ENCODE results near the gene CTSW. TPM values are rescaled to one million over a fixed set of nuclear protein-coding genes. Genes with fewer than 3 reads are reported as not detected.

CTSW gene
- total RNA-seq, 6 donors from 2014 or later, result 2.1 to 20.7 (median 11.4) TPM

DNA sequence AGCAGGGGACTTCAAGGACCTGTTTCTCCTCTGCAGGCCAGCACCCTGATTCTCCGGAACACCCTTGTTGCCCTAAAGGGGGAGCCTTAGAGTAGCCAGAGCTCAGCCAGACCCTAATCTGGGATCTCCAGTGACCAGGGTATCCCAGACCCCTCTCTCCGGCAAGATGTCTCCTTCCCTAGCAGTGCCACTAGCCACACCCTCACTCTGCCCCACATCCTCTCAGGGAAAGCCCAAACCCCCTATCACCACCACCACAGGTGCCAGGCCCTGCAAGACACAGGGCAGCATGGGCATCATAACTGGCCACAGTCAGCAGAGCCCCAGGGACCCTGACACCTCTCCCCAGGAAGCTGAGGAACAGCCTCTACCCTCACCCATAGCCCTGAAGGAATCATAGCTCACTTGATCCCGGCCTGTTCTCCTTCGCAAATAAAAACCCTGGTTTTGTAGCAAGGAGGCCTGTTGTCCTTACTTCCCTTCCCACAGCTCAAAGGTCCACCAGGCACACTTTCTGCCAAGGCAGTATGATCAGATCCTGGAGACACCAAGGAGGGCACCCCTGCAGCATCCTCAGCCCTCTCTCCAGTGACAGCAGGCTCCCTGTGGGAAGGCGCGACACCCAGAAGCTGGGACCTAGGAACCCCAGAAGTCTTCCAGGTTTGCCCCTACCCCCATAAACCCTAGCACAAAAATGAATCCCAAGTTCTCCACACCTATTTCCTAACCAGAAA is 26.2 kb upstream of the CTSW start:
- peaks cover 18 to 34% (median 19%) of the 10 kb centered on the region in 4 donors for H3K4me1 ChIP-seq
- peaks cover 19 to 62% (median 52%) of the 10 kb centered on the region in 4 donors for H3K36me3 ChIP-seq
- DNase-seq, result no peak
- peak overlapping the region in 1 of 4 donors; percentile 14 for H3K27ac ChIP-seq
- H3K9me3 ChIP-seq, result peaks cover 0 to 7% (median 0%) of the 10 kb centered on the region in 4 donors
- TF ChIP-seq POLR2A (IDR thresholded peaks at IDR 0.05), result no peak
- no peak for TF ChIP-seq POLR2AphosphoS5 (IDR thresholded peaks at IDR 0.05)
- no peak for TF ChIP-seq EP300 (IDR thresholded peaks at IDR 0.05)
- TF ChIP-seq, protein P1, sequence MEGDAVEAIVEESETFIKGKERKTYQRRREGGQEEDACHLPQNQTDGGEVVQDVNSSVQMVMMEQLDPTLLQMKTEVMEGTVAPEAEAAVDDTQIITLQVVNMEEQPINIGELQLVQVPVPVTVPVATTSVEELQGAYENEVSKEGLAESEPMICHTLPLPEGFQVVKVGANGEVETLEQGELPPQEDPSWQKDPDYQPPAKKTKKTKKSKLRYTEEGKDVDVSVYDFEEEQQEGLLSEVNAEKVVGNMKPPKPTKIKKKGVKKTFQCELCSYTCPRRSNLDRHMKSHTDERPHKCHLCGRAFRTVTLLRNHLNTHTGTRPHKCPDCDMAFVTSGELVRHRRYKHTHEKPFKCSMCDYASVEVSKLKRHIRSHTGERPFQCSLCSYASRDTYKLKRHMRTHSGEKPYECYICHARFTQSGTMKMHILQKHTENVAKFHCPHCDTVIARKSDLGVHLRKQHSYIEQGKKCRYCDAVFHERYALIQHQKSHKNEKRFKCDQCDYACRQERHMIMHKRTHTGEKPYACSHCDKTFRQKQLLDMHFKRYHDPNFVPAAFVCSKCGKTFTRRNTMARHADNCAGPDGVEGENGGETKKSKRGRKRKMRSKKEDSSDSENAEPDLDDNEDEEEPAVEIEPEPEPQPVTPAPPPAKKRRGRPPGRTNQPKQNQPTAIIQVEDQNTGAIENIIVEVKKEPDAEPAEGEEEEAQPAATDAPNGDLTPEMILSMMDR (IDR thresholded peaks at IDR 0.05), result no peak
- H3K27me3 ChIP-seq, result no peaks in the 10 kb centered on the region
- H3K4me3 ChIP-seq, result no peak overlapping the region
- WGBS, 2 donors, result 88 to 95% methylated on average over 4 to 6 of the region's 6 CpGs
- no peak for ATAC-seq (ENCODE audit: low FRiP score in 2 of 2)

DNA sequence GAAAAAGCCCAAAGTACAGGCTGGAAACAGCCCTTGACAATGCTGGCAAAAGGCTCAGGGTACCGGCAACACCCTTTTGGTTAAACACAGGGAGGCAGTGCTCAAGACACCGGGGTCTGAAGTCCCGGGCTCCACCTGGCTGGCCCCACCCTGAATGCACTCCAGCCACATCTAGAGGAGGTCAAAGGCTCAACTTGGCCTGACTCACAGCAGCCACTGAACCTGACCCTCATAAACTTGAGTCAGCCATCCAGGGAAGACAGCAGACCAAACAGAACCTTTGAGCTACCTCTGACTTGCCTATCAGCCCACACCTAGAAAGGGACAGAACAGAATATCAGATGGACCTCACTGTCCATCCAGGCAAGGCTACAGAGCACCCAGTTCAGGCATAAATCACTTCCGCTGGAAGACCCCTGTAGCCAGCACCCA is 25.5 kb upstream of the CTSW start:
- 92 to 100% methylated on average over 1 to 4 of the region's 4 CpGs for WGBS, 2 donors
- peaks cover 0 to 7% (median 0%) of the 10 kb centered on the region in 4 donors for H3K9me3 ChIP-seq
- no peak for TF ChIP-seq POLR2A (IDR thresholded peaks at IDR 0.05)
- TF ChIP-seq, protein P1 (IDR thresholded peaks at IDR 0.05), result no peak
- no peak for TF ChIP-seq POLR2AphosphoS5 (IDR thresholded peaks at IDR 0.05)
- TF ChIP-seq EP300 (IDR thresholded peaks at IDR 0.05), result no peak
- no peaks in the 10 kb centered on the region for H3K27me3 ChIP-seq
- DNase-seq (no peak), ATAC-seq (ENCODE audit: low FRiP score in 2 of 2) (no peak)
- H3K36me3 ChIP-seq, result peaks cover 19 to 62% (median 52%) of the 10 kb centered on the region in 4 donors
- no peak overlapping the region for H3K4me3 ChIP-seq
- H3K27ac ChIP-seq, result no peak overlapping the region
- H3K4me1 ChIP-seq, result peaks cover 19 to 42% (median 25%) of the 10 kb centered on the region in 4 donors

DNA sequence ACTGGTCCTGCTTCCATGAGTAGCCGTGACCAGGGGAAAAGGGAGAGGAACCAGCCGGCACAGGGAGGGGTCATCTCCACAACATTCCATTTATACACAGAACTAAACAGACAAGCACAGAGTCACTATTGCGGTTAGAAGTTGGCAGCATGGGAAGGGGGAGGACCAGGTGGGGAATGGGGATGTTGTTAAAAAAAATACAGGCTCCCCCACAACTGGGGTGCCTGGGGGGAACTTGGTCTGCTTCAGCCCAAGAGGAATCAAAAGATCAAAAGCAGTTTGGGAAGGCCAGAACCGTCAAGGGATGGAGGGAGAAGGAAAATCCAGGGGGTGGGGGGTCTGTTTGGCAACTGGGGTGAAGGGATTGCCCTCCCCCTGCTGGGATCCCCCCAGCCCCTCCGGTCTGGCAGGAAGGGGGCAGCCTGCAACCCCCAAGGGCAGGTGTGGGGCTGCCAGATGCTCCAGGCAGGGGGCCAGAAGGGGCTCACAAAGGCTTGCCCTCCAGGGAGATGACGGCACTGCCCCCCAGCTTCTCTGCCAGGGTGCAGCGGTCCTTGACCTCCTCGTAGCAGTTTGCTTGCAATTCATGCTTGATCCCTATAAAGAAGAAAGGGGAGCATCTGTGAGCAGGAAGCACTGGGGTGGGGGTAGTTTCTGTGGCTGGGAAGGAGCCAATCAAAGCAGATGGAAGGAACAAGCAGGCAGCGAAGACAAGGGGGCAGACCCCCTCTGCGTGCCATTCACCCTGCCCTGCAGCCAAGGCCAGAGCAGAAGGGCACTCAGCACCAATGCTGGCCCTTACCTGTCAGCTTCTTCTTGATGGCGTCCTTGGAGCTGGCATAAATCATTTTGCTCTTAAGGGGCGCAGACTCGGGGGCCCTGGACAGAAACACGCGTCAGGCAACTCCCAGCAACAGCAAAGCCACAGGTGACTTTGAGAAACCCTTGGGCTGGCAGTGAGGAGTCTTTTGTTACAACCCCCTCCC is 24.5 kb upstream of the CTSW start:
- Histone ChIP-seq H3K4me3 (peak overlapping the region in 1 of 4 donors; percentile 66), H3K27ac (no peak overlapping the region), H3K27me3 (no peaks in the 10 kb centered on the region), H3K4me1 (peaks cover 19 to 49% (median 32%) of the 10 kb centered on the region in 4 donors), H3K9me3 (peaks cover 0 to 7% (median 0%) of the 10 kb centered on the region in 4 donors), H3K36me3 (peaks cover 19 to 62% (median 52%) of the 10 kb centered on the region in 4 donors)
- 88 to 92% methylated on average over 14 to 15 of the region's 15 CpGs for WGBS, 2 donors
- DNase-seq, result no peak
- TF ChIP-seq POLR2AphosphoS5 (IDR thresholded peaks at IDR 0.05) (no peak), EP300 (IDR thresholded peaks at IDR 0.05) (no peak), POLR2A (IDR thresholded peaks at IDR 0.05) (no peak)
- TF ChIP-seq, protein P1 (IDR thresholded peaks at IDR 0.05), result no peak
- no peak for ATAC-seq (ENCODE audit: low FRiP score in 2 of 2)

DNA sequence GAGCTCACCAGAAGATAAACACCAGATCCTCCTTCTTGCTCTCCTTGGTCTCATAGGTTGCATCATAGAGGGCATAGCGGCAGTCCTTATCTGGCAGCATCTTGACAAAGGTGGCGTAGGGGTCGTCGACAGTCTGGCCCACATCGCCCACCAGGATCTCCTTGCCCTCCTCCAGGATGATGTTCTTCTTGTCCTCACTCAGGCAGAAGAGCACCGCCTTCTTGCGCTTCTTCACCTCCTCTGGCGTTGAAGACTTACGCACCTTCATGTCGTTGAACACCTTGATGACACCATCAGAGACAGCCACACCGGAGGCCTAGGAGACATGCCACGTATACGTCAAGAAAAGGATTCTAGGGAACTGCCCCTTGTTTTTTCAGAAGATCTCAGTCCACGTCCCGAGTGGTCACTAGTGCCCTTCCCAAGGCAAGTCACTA is 23.7 kb upstream of the CTSW start:
- Histone ChIP-seq H3K36me3 (peaks cover 19 to 58% (median 51%) of the 10 kb centered on the region in 4 donors), H3K4me3 (peak overlapping the region in 2 of 4 donors; percentile 66 to 77), H3K27me3 (no peaks in the 10 kb centered on the region), H3K4me1 (peaks cover 19 to 51% (median 32%) of the 10 kb centered on the region in 4 donors), H3K27ac (peak overlapping the region in 2 of 4 donors; percentile 90 to 94), H3K9me3 (peaks cover 0 to 7% (median 0%) of the 10 kb centered on the region in 4 donors)
- 86 to 90% methylated on average over 15 of the region's 15 CpGs for WGBS, 2 donors
- TF ChIP-seq POLR2A (IDR thresholded peaks at IDR 0.05) (no peak), POLR2AphosphoS5 (IDR thresholded peaks at IDR 0.05) (no peak)
- ATAC-seq (ENCODE audit: low FRiP score in 2 of 2) (no peak), DNase-seq (no peak)
